HepG2 (cell line): ENCODE results near the gene EI24. TPM values are rescaled to one million over a fixed set of nuclear protein-coding genes. Genes with fewer than 3 reads are reported as not detected.
A peak's percentile ranks its signal among the peaks of the same experiment; 100 is the strongest.

Source experiments
- EP300 ChIP-seq, 3 experiments: sonication (generic) in 1 of 3; formaldehyde crosslinking in 1 of 3; IDR thresholded peaks; 2 replicates each; pipeline versions ENCODE4 v1.5.1 to v1.6.1; 2011 to 2020; ENCODE audit warnings: low read depth in 2 of 3, low read length in 2 of 3, borderline replicate concordance in 1 of 3, improper control_type of control experiment in 1 of 3, mild to moderate bottlenecking in 1 of 3, missing genetic modification reagents in 1 of 3, moderate library complexity in 1 of 3
- KDM5B ChIP-seq: sonication (generic); formaldehyde crosslinking; IDR thresholded peaks from 2 replicates; pipeline ENCODE4 v1.4.0; 2020; ENCODE audit warnings: missing genetic modification reagents, mild to moderate bottlenecking, borderline replicate concordance
- PITX1 ChIP-seq: sonication (generic); formaldehyde crosslinking; IDR thresholded peaks from 2 replicates; pipeline ENCODE4 v1.5.1; 2020; ENCODE audit warnings: mild to moderate bottlenecking, missing genetic modification reagents
- YEATS2 ChIP-seq: sonication (generic); formaldehyde crosslinking; IDR thresholded peaks from 2 replicates; pipeline ENCODE4 v1.4.0; 2020; ENCODE audit warnings: missing genetic modification reagents, borderline replicate concordance
- ZBTB25 ChIP-seq: IDR thresholded peaks from 2 replicates; pipeline ENCODE4 v1.6.1; 2018; ENCODE audit warnings: missing genetic modification reagents
- ZFP41 ChIP-seq: sonication (generic); formaldehyde crosslinking; IDR thresholded peaks from 2 replicates; pipeline ENCODE4 v1.4.0; 2020; ENCODE audit warnings: mild to moderate bottlenecking, missing genetic modification reagents, borderline replicate concordance
- ZNF280D ChIP-seq: sonication (generic); formaldehyde crosslinking; IDR thresholded peaks from 2 replicates; pipeline ENCODE4 v1.5.1; 2020; ENCODE audit warnings: mild to moderate bottlenecking, missing genetic modification reagents
- ZNF3 ChIP-seq: IDR thresholded peaks from 2 replicates; pipeline ENCODE4 v1.7.0; 2017; ENCODE audit warnings: inconsistent platforms
- ZNF335 ChIP-seq: sonication (generic); formaldehyde crosslinking; IDR thresholded peaks from 2 replicates; pipeline ENCODE4 v1.4.0; 2020; ENCODE audit warnings: missing genetic modification reagents
- polyA plus RNA-seq, 8 experiments: library from polyadenylated mRNA; depleted of rRNA in 3 of 8; stranded (reverse) in 7 of 8; unstranded in 1 of 8; fragments of >200 nt; fragmentation: Illumina TruSeq in 4 of 8; extraction: Trizol in 4 of 8; gene quantifications; 2 replicates each; pipeline versions ENCODE4 v1.2.1 to v1.2.3, GENCODE V29; 2011 to 2016; ENCODE audit warnings: low read depth in 4 of 8, missing spikeins in 1 of 8, mixed read lengths in 1 of 8; ENCODE audit not compliant: insufficient read depth in 1 of 8
- total RNA-seq, 5 experiments: library from RNA; depleted of rRNA; stranded (reverse); fragments of >200 nt; fragmentation: Illumina TruSeq; extraction: Trizol; gene quantifications; 2 replicates each; pipeline ENCODE4 v1.2.3, GENCODE V29; 2016; ENCODE audit warnings: low read depth in 1 of 5

The EI24 gene
- total and polyA plus RNA-seq, 2 of the 13 experiments (the other 11 are each of a cell fraction or from before 2014, with no cell fraction given), result 84.7 to 126 TPM

GRCh38 chr11:125592305-125593113, 23.2 kb downstream of the EI24 start, which contains the start of gene STT3A (continued):
- peak; percentile 85; the same call in 1 of the 2 replicates for TF ChIP-seq KDM5B
- TF ChIP-seq ZFP41 (CRISPR knock-in tag), result no peak
- TF ChIP-seq ZBTB25 (CRISPR knock-in tag), result no peak; the same call in 1 of the 2 replicates
- 0 out of 4 replicates have a peak, but pooled peaks of 1 of the 2 experiments have one; percentile 25 for TF ChIP-seq EP300 (IDR thresholded peaks at IDR 0.05; ENCODE audit: low read depth in 2 of 2, low read length in 2 of 2)
- TF ChIP-seq EP300 (CRISPR knock-in tag; IDR thresholded peaks at IDR 0.05; ENCODE audit: borderline replicate concordance), result no peak
- TF ChIP-seq YEATS2, result peak; percentile 89
- peak; percentile 15; the same call in 1 of the 2 replicates for TF ChIP-seq PITX1
- 0 out of 2 replicates have a peak, but pooled peaks have one; percentile 24 for TF ChIP-seq ZNF3 (CRISPR knock-in tag)
- peak; percentile 84; the same call in 1 of the 2 replicates for TF ChIP-seq ZNF280D
- TF ChIP-seq ZNF335 (CRISPR knock-in tag), result no peak; the same call in 1 of the 2 replicates
